WTC11 (cell line): ENCODE results near the gene ABHD12. TPM values are rescaled to one million over a fixed set of nuclear protein-coding genes. Genes with fewer than 3 reads are reported as not detected.

Source experiments
- FOXK1 ChIP-seq: sonication (generic); formaldehyde crosslinking; IDR thresholded peaks from 2 replicates; pipeline ENCODE4 v1.8.0; 2022; ENCODE audit warnings: mild to moderate bottlenecking, moderate library complexity, missing genetic modification reagents
- RORB ChIP-seq: fragments of 250-450 bp; sonication (Bioruptor Pico); IDR thresholded peaks from 2 replicates; pipeline ENCODE4 v1.9.0; 2021; ENCODE audit warnings: mild to moderate bottlenecking
- SMAD4 ChIP-seq: sonication (generic); formaldehyde crosslinking; IDR thresholded peaks from 2 replicates; pipeline ENCODE4 v1.8.0; 2022; ENCODE audit warnings: mild to moderate bottlenecking, missing genetic modification reagents
- TEAD1 ChIP-seq: sonication (generic); formaldehyde crosslinking; IDR thresholded peaks from 2 replicates; pipeline ENCODE4 v1.8.0; 2022; ENCODE audit warnings: mild to moderate bottlenecking, missing genetic modification reagents
- ZNF416 ChIP-seq: fragments of 250-450 bp; sonication (Bioruptor Pico); IDR thresholded peaks from 2 replicates; pipeline ENCODE4 v1.9.0; 2021; ENCODE audit warnings: mild to moderate bottlenecking, inconsistent platforms
- ZNF671 ChIP-seq: fragments of 250-450 bp; sonication (Bioruptor Pico); IDR thresholded peaks from 2 replicates; pipeline ENCODE4 v1.8.0; 2021; ENCODE audit warnings: mild to moderate bottlenecking
- total RNA-seq: library from RNA; stranded (reverse); gene quantifications from 3 replicates; pipeline ENCODE4 v1.2.3, GENCODE V29; 2021
- TF ChIP-seq, protein P1 (sequence below): sonication (generic); formaldehyde crosslinking; IDR thresholded peaks from 2 replicates; pipeline ENCODE4 v1.8.1; 2023; ENCODE audit warnings: mild to moderate bottlenecking, missing genetic modification reagents, borderline replicate concordance
- TF ChIP-seq, protein P2 (sequence below): sonication (generic); formaldehyde crosslinking; IDR thresholded peaks from 2 replicates; pipeline ENCODE4 v1.8.1; 2022; ENCODE audit warnings: missing genetic modification reagents, borderline replicate concordance
- TF ChIP-seq, protein P3 (sequence below): sonication (generic); formaldehyde crosslinking; IDR thresholded peaks from 2 replicates; pipeline ENCODE4 v1.8.1; 2022; ENCODE audit warnings: low read depth, mild to moderate bottlenecking, moderate library complexity, missing genetic modification reagents, borderline replicate concordance
- TF ChIP-seq, protein P4 (sequence below): sonication (generic); formaldehyde crosslinking; IDR thresholded peaks from 2 replicates; pipeline ENCODE4 v1.8.0; 2023; ENCODE audit warnings: missing genetic modification reagents, mild to moderate bottlenecking, borderline replicate concordance
- TF ChIP-seq, protein P5 (sequence below): sonication (generic); formaldehyde crosslinking; IDR thresholded peaks from 2 replicates; pipeline ENCODE4 v1.8.0; 2022; ENCODE audit warnings: mild to moderate bottlenecking, missing genetic modification reagents
- TF ChIP-seq, protein P6 (sequence below): sonication (generic); formaldehyde crosslinking; IDR thresholded peaks from 2 replicates; pipeline ENCODE4 v1.8.1; 2023; ENCODE audit warnings: mild to moderate bottlenecking, moderate library complexity, missing genetic modification reagents

The ABHD12 gene
- total RNA-seq, 1 experiment from 2014 or later = 63.1 TPM

DNA sequence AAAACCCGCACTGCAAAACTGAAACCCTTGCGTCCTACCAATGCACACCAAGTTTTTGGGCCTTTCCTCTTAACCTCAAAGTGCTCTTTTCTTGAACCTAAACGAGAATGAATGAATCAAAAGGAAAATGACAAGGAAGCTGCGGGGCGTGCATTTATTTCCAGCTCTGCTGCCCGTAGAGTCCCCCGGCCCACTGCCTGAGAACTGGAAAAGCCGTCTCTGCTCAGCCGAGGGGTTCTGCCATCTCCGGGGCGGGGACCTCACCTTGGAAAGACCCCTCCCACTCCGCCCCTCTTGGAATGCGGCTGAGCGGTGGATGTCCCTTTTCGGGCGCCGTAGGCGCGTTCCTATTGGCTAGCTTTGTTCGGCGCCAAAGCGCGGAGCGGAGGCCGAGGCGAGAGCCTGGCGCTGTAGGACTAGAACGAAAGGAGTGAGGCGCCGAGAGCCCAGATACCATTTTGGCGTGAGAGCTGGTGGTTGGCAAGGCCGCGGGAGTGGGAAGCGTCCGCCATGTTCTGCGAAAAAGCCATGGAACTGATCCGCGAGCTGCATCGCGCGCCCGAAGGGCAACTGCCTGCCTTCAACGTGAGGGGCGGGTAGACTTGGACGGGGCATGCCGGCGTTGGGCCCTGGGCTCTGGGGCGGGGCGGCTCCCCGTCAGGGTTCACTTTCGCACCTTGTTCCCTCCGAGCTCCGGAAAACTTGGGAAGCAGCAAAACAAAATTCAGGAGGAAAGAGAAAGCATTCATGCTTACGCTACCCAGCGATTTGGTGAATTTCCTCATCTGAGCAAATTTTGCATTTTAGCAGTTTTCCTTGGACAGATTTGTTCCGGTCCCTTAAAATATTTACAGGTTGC, 16.9 kb upstream of the ABHD12 start, which contains the start of gene GINS1 (continued):
- TF ChIP-seq, protein P1, sequence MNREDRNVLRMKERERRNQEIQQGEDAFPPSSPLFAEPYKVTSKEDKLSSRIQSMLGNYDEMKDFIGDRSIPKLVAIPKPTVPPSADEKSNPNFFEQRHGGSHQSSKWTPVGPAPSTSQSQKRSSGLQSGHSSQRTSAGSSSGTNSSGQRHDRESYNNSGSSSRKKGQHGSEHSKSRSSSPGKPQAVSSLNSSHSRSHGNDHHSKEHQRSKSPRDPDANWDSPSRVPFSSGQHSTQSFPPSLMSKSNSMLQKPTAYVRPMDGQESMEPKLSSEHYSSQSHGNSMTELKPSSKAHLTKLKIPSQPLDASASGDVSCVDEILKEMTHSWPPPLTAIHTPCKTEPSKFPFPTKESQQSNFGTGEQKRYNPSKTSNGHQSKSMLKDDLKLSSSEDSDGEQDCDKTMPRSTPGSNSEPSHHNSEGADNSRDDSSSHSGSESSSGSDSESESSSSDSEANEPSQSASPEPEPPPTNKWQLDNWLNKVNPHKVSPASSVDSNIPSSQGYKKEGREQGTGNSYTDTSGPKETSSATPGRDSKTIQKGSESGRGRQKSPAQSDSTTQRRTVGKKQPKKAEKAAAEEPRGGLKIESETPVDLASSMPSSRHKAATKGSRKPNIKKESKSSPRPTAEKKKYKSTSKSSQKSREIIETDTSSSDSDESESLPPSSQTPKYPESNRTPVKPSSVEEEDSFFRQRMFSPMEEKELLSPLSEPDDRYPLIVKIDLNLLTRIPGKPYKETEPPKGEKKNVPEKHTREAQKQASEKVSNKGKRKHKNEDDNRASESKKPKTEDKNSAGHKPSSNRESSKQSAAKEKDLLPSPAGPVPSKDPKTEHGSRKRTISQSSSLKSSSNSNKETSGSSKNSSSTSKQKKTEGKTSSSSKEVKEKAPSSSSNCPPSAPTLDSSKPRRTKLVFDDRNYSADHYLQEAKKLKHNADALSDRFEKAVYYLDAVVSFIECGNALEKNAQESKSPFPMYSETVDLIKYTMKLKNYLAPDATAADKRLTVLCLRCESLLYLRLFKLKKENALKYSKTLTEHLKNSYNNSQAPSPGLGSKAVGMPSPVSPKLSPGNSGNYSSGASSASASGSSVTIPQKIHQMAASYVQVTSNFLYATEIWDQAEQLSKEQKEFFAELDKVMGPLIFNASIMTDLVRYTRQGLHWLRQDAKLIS (CRISPR knock-in tag) = 0 out of 2 replicates have a peak, but pooled peaks have one; percentile 25
- TF ChIP-seq TEAD1 (CRISPR knock-in tag) = peak; percentile 99
- TF ChIP-seq RORB (CRISPR knock-in tag) = no peak
- peak; percentile 69; the same call in 1 of the 2 replicates for TF ChIP-seq FOXK1 (CRISPR knock-in tag)
- no peak for TF ChIP-seq ZNF671 (CRISPR knock-in tag)
- TF ChIP-seq, protein P2, sequence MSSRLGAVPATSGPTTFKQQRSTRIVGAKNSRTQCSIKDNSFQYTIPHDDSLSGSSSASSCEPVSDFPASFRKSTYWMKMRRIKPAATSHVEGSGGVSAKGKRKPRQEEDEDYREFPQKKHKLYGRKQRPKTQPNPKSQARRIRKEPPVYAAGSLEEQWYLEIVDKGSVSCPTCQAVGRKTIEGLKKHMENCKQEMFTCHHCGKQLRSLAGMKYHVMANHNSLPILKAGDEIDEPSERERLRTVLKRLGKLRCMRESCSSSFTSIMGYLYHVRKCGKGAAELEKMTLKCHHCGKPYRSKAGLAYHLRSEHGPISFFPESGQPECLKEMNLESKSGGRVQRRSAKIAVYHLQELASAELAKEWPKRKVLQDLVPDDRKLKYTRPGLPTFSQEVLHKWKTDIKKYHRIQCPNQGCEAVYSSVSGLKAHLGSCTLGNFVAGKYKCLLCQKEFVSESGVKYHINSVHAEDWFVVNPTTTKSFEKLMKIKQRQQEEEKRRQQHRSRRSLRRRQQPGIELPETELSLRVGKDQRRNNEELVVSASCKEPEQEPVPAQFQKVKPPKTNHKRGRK = no peak
- TF ChIP-seq, protein P3, sequence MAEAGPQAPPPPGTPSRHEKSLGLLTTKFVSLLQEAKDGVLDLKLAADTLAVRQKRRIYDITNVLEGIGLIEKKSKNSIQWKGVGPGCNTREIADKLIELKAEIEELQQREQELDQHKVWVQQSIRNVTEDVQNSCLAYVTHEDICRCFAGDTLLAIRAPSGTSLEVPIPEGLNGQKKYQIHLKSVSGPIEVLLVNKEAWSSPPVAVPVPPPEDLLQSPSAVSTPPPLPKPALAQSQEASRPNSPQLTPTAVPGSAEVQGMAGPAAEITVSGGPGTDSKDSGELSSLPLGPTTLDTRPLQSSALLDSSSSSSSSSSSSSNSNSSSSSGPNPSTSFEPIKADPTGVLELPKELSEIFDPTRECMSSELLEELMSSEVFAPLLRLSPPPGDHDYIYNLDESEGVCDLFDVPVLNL = peak; percentile 92; the same call in 1 of the 2 replicates
- TF ChIP-seq, protein P4, sequence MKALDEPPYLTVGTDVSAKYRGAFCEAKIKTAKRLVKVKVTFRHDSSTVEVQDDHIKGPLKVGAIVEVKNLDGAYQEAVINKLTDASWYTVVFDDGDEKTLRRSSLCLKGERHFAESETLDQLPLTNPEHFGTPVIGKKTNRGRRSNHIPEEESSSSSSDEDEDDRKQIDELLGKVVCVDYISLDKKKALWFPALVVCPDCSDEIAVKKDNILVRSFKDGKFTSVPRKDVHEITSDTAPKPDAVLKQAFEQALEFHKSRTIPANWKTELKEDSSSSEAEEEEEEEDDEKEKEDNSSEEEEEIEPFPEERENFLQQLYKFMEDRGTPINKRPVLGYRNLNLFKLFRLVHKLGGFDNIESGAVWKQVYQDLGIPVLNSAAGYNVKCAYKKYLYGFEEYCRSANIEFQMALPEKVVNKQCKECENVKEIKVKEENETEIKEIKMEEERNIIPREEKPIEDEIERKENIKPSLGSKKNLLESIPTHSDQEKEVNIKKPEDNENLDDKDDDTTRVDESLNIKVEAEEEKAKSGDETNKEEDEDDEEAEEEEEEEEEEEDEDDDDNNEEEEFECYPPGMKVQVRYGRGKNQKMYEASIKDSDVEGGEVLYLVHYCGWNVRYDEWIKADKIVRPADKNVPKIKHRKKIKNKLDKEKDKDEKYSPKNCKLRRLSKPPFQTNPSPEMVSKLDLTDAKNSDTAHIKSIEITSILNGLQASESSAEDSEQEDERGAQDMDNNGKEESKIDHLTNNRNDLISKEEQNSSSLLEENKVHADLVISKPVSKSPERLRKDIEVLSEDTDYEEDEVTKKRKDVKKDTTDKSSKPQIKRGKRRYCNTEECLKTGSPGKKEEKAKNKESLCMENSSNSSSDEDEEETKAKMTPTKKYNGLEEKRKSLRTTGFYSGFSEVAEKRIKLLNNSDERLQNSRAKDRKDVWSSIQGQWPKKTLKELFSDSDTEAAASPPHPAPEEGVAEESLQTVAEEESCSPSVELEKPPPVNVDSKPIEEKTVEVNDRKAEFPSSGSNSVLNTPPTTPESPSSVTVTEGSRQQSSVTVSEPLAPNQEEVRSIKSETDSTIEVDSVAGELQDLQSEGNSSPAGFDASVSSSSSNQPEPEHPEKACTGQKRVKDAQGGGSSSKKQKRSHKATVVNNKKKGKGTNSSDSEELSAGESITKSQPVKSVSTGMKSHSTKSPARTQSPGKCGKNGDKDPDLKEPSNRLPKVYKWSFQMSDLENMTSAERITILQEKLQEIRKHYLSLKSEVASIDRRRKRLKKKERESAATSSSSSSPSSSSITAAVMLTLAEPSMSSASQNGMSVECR (CRISPR knock-in tag) = peak; percentile 93; the same call in 1 of the 2 replicates
- TF ChIP-seq, protein P5, sequence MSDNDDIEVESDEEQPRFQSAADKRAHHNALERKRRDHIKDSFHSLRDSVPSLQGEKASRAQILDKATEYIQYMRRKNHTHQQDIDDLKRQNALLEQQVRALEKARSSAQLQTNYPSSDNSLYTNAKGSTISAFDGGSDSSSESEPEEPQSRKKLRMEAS (CRISPR knock-in tag) = peak; percentile 94
- no peak for TF ChIP-seq ZNF416 (CRISPR knock-in tag)
- TF ChIP-seq, protein P6, sequence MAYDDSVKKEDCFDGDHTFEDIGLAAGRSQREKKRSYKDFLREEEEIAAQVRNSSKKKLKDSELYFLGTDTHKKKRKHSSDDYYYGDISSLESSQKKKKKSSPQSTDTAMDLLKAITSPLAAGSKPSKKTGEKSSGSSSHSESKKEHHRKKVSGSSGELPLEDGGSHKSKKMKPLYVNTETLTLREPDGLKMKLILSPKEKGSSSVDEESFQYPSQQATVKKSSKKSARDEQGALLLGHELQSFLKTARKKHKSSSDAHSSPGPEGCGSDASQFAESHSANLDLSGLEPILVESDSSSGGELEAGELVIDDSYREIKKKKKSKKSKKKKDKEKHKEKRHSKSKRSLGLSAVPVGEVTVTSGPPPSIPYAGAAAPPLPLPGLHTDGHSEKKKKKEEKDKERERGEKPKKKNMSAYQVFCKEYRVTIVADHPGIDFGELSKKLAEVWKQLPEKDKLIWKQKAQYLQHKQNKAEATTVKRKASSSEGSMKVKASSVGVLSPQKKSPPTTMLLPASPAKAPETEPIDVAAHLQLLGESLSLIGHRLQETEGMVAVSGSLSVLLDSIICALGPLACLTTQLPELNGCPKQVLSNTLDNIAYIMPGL (CRISPR knock-in tag) = peak; percentile 76
- no peak for TF ChIP-seq SMAD4 (CRISPR knock-in tag)
